Spleen (tissue), 11 donors: ENCODE data around the gene TBC1D22A. TPM values are rescaled to one million over a fixed set of nuclear protein-coding genes. Genes with fewer than 3 reads are reported as not detected.
A peak's percentile ranks its signal among the peaks of the same experiment; 100 is the strongest.
"Not testable (repeated sequence)": the region's sequence is repeated elsewhere in the genome, so short reads cannot be mapped to it uniquely, and the experiment has no call there.

ENCODE experiments used
- DNase-seq: peaks from one replicate; pipeline ENCODE4 v3.0.0-alpha.2; 2020
- H3K27ac ChIP-seq, 8 donors: fragments of 200-600 bp; sonication (generic) in 7 of 8; 1 replicate in 4 of 8; 2 replicates in 4 of 8; pipeline versions ENCODE4 v1.5.0 to v1.8.0; 2016 to 2021; ENCODE audit warnings: inconsistent platforms in 4 of 8, mild to moderate bottlenecking in 4 of 8, moderate library complexity in 1 of 8
- H3K27me3 ChIP-seq, 7 donors: fragments of 200-600 bp; sonication (generic) in 6 of 7; replicated peaks in 1 of 7; 1 replicate in 4 of 7; 2 replicates in 3 of 7; pipeline versions ENCODE4 v1.5.0 to v1.8.0; 2016 to 2021; ENCODE audit warnings: inconsistent platforms in 3 of 7, mild to moderate bottlenecking in 1 of 7
- H3K36me3 ChIP-seq, 6 donors: fragments of 200-600 bp; sonication (generic) in 5 of 6; 1 replicate in 4 of 6; 2 replicates in 2 of 6; pipeline versions ENCODE4 v1.5.0 to v1.8.0; 2016 to 2021; ENCODE audit warnings: inconsistent platforms in 2 of 6
- H3K4me1 ChIP-seq, 6 donors: fragments of 200-600 bp; sonication (generic) in 5 of 6; 1 replicate in 3 of 6; 2 replicates in 3 of 6; pipeline versions ENCODE4 v1.5.0 to v1.8.0; 2016 to 2021; ENCODE audit warnings: inconsistent platforms in 3 of 6
- H3K4me3 ChIP-seq, 8 donors: fragments of 200-600 bp; sonication (generic) in 7 of 8; 1 replicate in 4 of 8; 2 replicates in 4 of 8; pipeline versions ENCODE4 v1.5.0 to v1.8.0; 2016 to 2021; ENCODE audit warnings: inconsistent platforms in 4 of 8, mild to moderate bottlenecking in 4 of 8, moderate library complexity in 2 of 8
- H3K9me3 ChIP-seq, 8 donors: fragments of 200-600 bp; sonication (generic) in 7 of 8; 1 replicate in 4 of 8; 2 replicates in 4 of 8; pipeline versions ENCODE4 v1.5.0 to v1.8.0; 2016 to 2021; ENCODE audit warnings: inconsistent platforms in 4 of 8
- CTCF ChIP-seq, 11 experiments: fragments of 200-600 bp in 7 of 11; fragments of 450-650 bp in 4 of 11; sonication (generic) in 4 of 11; IDR thresholded peaks in 8 of 11; conservative IDR thresholded peaks in 3 of 11; 1 replicate in 7 of 11; 2 replicates in 4 of 11; pipeline versions ENCODE4 v1.4.0 to v1.8.0; 2016 to 2021; ENCODE audit warnings: antibody characterized with exemption in 11 of 11, inconsistent platforms in 4 of 11, mild to moderate bottlenecking in 1 of 11
- POLR2A ChIP-seq, 3 donors: fragments of 450-650 bp; IDR thresholded peaks; one replicate each; pipeline ENCODE4 v1.5.1; 2017; ENCODE audit warnings: antibody characterized with exemption in 3 of 3, mild to moderate bottlenecking in 1 of 3
- POLR2AphosphoS5 ChIP-seq, 3 donors: sonication (generic); formaldehyde crosslinking; IDR thresholded peaks; one replicate each; pipeline ENCODE4 v1.5.1; 2017; ENCODE audit warnings: antibody characterized with exemption in 3 of 3
- WGBS, 5 donors: extraction: QIAGEN DNeasy Blood & Tissue Kit in 3 of 5; methylation state at CpG; one replicate each; pipeline versions ENCODE4 v1.1.5 to v1.1.7; 2013 to 2018; 5-methylcytosine and 5-hydroxymethylcytosine counted together
- intact Hi-C: fragments of 100-400 bp; cut with DNase I; formaldehyde crosslinking; loops from one replicate; pipeline ENCODE4 v1.15.0; 2023; ENCODE audit warnings: low total_unique reads
- polyA plus RNA-seq, 3 donors: library from polyadenylated mRNA; stranded (reverse); fragments of 200-250 nt; gene quantifications; one replicate each; pipeline ENCODE4 v1.2.1, GENCODE V29; 2013
- total RNA-seq, 7 donors: library from RNA; depleted of rRNA in 3 of 7; stranded (reverse); fragments of >200 nt in 3 of 7; fragmentation: NEBNext Ultra II Directional in 4 of 7; extraction: Animal tissue kit (Norgen Biotek cat#: 25700) in 4 of 7; gene quantifications; one replicate each; pipeline versions ENCODE4 v1.1.0 to v1.2.1, GENCODE V29; 2016 to 2021
- donor health status: healthy with polysubstance abuse.
- donor health status: DM: no; HTN: no; CAD: no; lungs with moderate emphysema.
- donor health status: DM: no; HTN: no; CAD: no.
- donor health status: Bipolar disorder and iron deficiency.
- donor health status: healthy.
- donor health status: DM: no; HTN: no; CAD: no.
- donor health status: DM: yes; HTN: yes; CAD: no.

The TBC1D22A gene
- total and polyA plus RNA-seq, 10 donors: 17.2 to 66.9 (median 49.6) TPM

- WGBS, 5 donors: 95 to 98% (median 95%) methylated on average over 5 of the region's 5 CpGs
- Histone ChIP-seq H3K4me1 (peaks cover 0 to 57% (median 9%) of the 10 kb centered on the region in 6 donors), H3K27ac (no peak overlapping the region), H3K4me3 (no peak overlapping the region), H3K36me3 (peaks cover 0 to 70% (median 12%) of the 10 kb centered on the region in 6 donors), H3K27me3 (no peaks in the 10 kb centered on the region), H3K9me3 (peaks cover 0 to 3% (median 0%) of the 10 kb centered on the region in 8 donors)
- no peak for TF ChIP-seq CTCF (IDR thresholded peaks at IDR 0.05 in 8 of 11, conservative IDR thresholded peaks at IDR 0.05 in 3 of 11)
- no peak for TF ChIP-seq POLR2A (IDR thresholded peaks at IDR 0.05)
- TF ChIP-seq POLR2AphosphoS5 (IDR thresholded peaks at IDR 0.05): no peak
- peak; percentile 52 for DNase-seq
- intact Hi-C loops: no loop called here
Observed at GRCh38 chr22:46815559-46815895, 53.1 kb downstream of the TBC1D22A start.

- DNase-seq: peak; percentile 45
- Histone ChIP-seq H3K9me3 (peaks cover 0 to 5% (median 0%) of the 10 kb centered on the region in 8 donors), H3K27me3 (no peaks in the 10 kb centered on the region), H3K36me3 (peaks cover 0 to 64% (median 12%) of the 10 kb centered on the region in 6 donors), H3K4me3 (no peak overlapping the region), H3K4me1 (peaks cover 0 to 57% (median 9%) of the 10 kb centered on the region in 6 donors), H3K27ac (peak overlapping the region in 1 of 8 donors; percentile 21)
- WGBS, 5 donors: 88 to 92% (median 89%) methylated on average over 15 of the region's 15 CpGs
- intact Hi-C loops: no loop called here
- TF ChIP-seq POLR2A (IDR thresholded peaks at IDR 0.05) (no peak), POLR2AphosphoS5 (IDR thresholded peaks at IDR 0.05) (peak in 2 of 3 donors; percentile 13)
Observed at GRCh38 chr22:46815896-46816731, 53.7 kb downstream of the TBC1D22A start.

GRCh38 chr22:46817390-46817789, 54.9 kb downstream of the TBC1D22A start:
- intact Hi-C loops, H3K4me3 ChIP-seq, DNase-seq, H3K9me3 ChIP-seq, H3K27me3 ChIP-seq, H3K27ac ChIP-seq: not testable (repeated sequence)
- 97 to 100% (median 99%) methylated on average over 4 of the region's 4 CpGs for WGBS, 5 donors
- Histone ChIP-seq H3K36me3 (peaks cover 0 to 51% (median 10%) of the 10 kb centered on the region in 6 donors), H3K4me1 (peaks cover 0 to 49% (median 9%) of the 10 kb centered on the region in 6 donors)

- Histone ChIP-seq H3K27ac (no peak overlapping the region), H3K4me3 (no peak overlapping the region), H3K36me3 (peaks cover 0 to 49% (median 9%) of the 10 kb centered on the region in 6 donors), H3K4me1 (peaks cover 0 to 22% (median 3%) of the 10 kb centered on the region in 6 donors), H3K27me3 (no peaks in the 10 kb centered on the region), H3K9me3 (peaks cover 0 to 5% (median 0%) of the 10 kb centered on the region in 8 donors)
- DNase-seq: no peak
- WGBS, 5 donors: 79 to 95% (median 93%) methylated on average over 8 of the region's 8 CpGs
- intact Hi-C loops: no loop called here
- TF ChIP-seq CTCF (IDR thresholded peaks at IDR 0.05 in 8 of 11, conservative IDR thresholded peaks at IDR 0.05 in 3 of 11) (no peak), POLR2A (IDR thresholded peaks at IDR 0.05) (no peak), POLR2AphosphoS5 (IDR thresholded peaks at IDR 0.05) (peak in 1 of 3 donors; percentile 43)
Observed at GRCh38 chr22:46823248-46823647, 60.8 kb downstream of the TBC1D22A start.

- DNase-seq: no peak
- H3K9me3 ChIP-seq: peaks cover 0 to 5% (median 0%) of the 10 kb centered on the region in 8 donors
- H3K36me3 ChIP-seq: peaks cover 0 to 53% (median 11%) of the 10 kb centered on the region in 6 donors
- no peak overlapping the region for H3K27ac ChIP-seq
- peaks cover 0 to 22% (median 7%) of the 10 kb centered on the region in 6 donors for H3K4me1 ChIP-seq
- intact Hi-C loops: no loop called here
- H3K4me3 ChIP-seq: no peak overlapping the region
- 91 to 96% (median 95%) methylated on average over 9 to 13 of the region's 13 CpGs for WGBS, 5 donors
- H3K27me3 ChIP-seq: no peaks in the 10 kb centered on the region
- TF ChIP-seq POLR2AphosphoS5 (IDR thresholded peaks at IDR 0.05): peak in 1 of 3 donors; percentile 45
- no peak for TF ChIP-seq POLR2A (IDR thresholded peaks at IDR 0.05)
- no peak for TF ChIP-seq CTCF (IDR thresholded peaks at IDR 0.05 in 8 of 11, conservative IDR thresholded peaks at IDR 0.05 in 3 of 11)
Observed at GRCh38 chr22:46823654-46824053, 61.2 kb downstream of the TBC1D22A start.
